Measurements from ENCODE around the gene NUDT16L1. TPM values are rescaled to one million over a fixed set of nuclear protein-coding genes. Genes with fewer than 3 reads are reported as not detected.

Gene NUDT16L1
- total and polyA plus RNA-seq, 2 of the 13 experiments (the other 11 are each of a cell fraction or from before 2014, with no cell fraction given): 28.0 to 40.5 TPM

- TF ChIP-seq ZNF354B (CRISPR knock-in tag; IDR thresholded peaks at IDR 0.05) (peak; percentile 18; the same call in 1 of the 2 replicates), ZNF530 (CRISPR knock-in tag; IDR thresholded peaks at IDR 0.05; ENCODE audit: low read depth) (no peak), KDM6A (CRISPR knock-in tag; IDR thresholded peaks at IDR 0.05; ENCODE audit: low read depth) (peak; percentile 34; the same call in 1 of the 2 replicates), CHD2 (IDR thresholded peaks at IDR 0.05; ENCODE audit: low read depth, low read length) (no peak), HNF1A (IDR thresholded peaks at IDR 0.05; ENCODE audit: low read depth) (no peak), HNF1A (CRISPR knock-in tag; IDR thresholded peaks at IDR 0.05; ENCODE audit: borderline replicate concordance) (0 out of 2 replicates have a peak, but pooled peaks have one; percentile 7), PPARG (CRISPR knock-in tag; conservative IDR thresholded peaks at IDR 0.05) (no peak; the same call in 1 of the 2 replicates), PATZ1 (CRISPR knock-in tag; IDR thresholded peaks at IDR 0.05) (no peak), ZNF18 (CRISPR knock-in tag; IDR thresholded peaks at IDR 0.05; ENCODE audit: insufficient replicate concordance) (no peak), ZNF232 (CRISPR knock-in tag; IDR thresholded peaks at IDR 0.05; ENCODE audit: borderline replicate concordance) (peak; percentile 55; the same call in 1 of the 2 replicates), PAXIP1 (CRISPR knock-in tag; conservative IDR thresholded peaks at IDR 0.05) (no peak), THRA (CRISPR knock-in tag; IDR thresholded peaks at IDR 0.05; ENCODE audit: borderline replicate concordance) (peak; percentile 70; the same call in 1 of the 2 replicates)
These were observed 28.6 kb upstream of the NUDT16L1 start (continued) for GRCh38 chr16:4664538-4665418.

Measured in HepG2 (cell line).